CD14-positive monocyte (primary cell): ENCODE measurements around the gene PELI1. TPM values are rescaled to one million over a fixed set of nuclear protein-coding genes. Genes with fewer than 3 reads are reported as not detected.
A peak's percentile ranks its signal among the peaks of the same experiment; 100 is the strongest.

Experiments used
- DNase-seq, 3 donors: peaks; one replicate each; pipeline ENCODE4 v3.0.0-alpha.2; 2011 to 2022
- H2AFZ ChIP-seq: 2 replicates; pipeline ENCODE4 v1.6.0; 2012; ENCODE audit warnings: mild to moderate bottlenecking, low read depth, low read length, inconsistent platforms; ENCODE audit not compliant: insufficient read depth, poor library complexity, severe bottlenecking
- H3K27ac ChIP-seq, 2 donors: 1 replicate in 1 of 2; 2 replicates in 1 of 2; pipeline ENCODE4 v1.5.1; 2012 to 2013; ENCODE audit warnings: low read length in 2 of 2, control low read depth in 1 of 2, inconsistent platforms in 1 of 2, low read depth in 1 of 2, mild to moderate bottlenecking in 1 of 2
- H3K27me3 ChIP-seq, 2 donors: one replicate each; pipeline versions ENCODE4 v1.6.0 to v1.6.1; 2011 to 2013; ENCODE audit warnings: low read length in 2 of 2; ENCODE audit not compliant: control insufficient read depth in 2 of 2, insufficient read depth in 2 of 2
- H3K36me3 ChIP-seq, 2 donors: replicated peaks in 1 of 2; 1 replicate in 1 of 2; 2 replicates in 1 of 2; pipeline versions ENCODE4 v1.5.1 to v1.6.1; 2012 to 2013; ENCODE audit warnings: low read length in 2 of 2, control low read depth in 1 of 2, inconsistent platforms in 1 of 2, mild to moderate bottlenecking in 1 of 2; ENCODE audit not compliant: insufficient read depth in 2 of 2, control insufficient read depth in 1 of 2
- H3K4me1 ChIP-seq, 2 donors: 1 replicate in 1 of 2; 2 replicates in 1 of 2; pipeline versions ENCODE4 v1.5.1 to v1.6.1; 2012 to 2013; ENCODE audit warnings: low read length in 2 of 2, control low read depth in 1 of 2, inconsistent platforms in 1 of 2, mild to moderate bottlenecking in 1 of 2, moderate library complexity in 1 of 2; ENCODE audit not compliant: insufficient read depth in 2 of 2, control insufficient read depth in 1 of 2
- H3K4me2 ChIP-seq: replicated peaks from 2 replicates; pipeline ENCODE3; 2012; ENCODE audit warnings: low read length, moderate library complexity, mild to moderate bottlenecking; ENCODE audit not compliant: poor library complexity, severe bottlenecking; ENCODE audit errors: extremely low read depth
- H3K4me3 ChIP-seq, 3 experiments: fragments of 200-600 bp in 1 of 3; sonication (generic) in 1 of 3; replicated peaks in 1 of 3; 1 replicate in 2 of 3; 2 replicates in 1 of 3; pipeline ENCODE4 v1.5.1; 2011 to 2013; ENCODE audit warnings: low read length in 3 of 3, mild to moderate bottlenecking in 3 of 3, control low read depth in 2 of 3, low read depth in 2 of 3, inconsistent platforms in 1 of 3, moderate library complexity in 1 of 3
- H3K79me2 ChIP-seq: 2 replicates; pipeline ENCODE4 v1.6.0; 2012; ENCODE audit warnings: mild to moderate bottlenecking, control low read depth, inconsistent platforms, low read length, moderate library complexity; ENCODE audit not compliant: insufficient read depth
- H3K9ac ChIP-seq: 2 replicates; pipeline ENCODE4 v1.6.0; 2017; ENCODE audit warnings: low read length, mild to moderate bottlenecking; ENCODE audit not compliant: insufficient read depth, poor library complexity, severe bottlenecking
- H3K9me3 ChIP-seq, 2 donors: replicated peaks in 1 of 2; 1 replicate in 1 of 2; 2 replicates in 1 of 2; pipeline versions ENCODE4 v1.5.1 to v1.6.1; 2012 to 2013; ENCODE audit warnings: low read length in 2 of 2, control low read depth in 1 of 2; ENCODE audit not compliant: control insufficient read depth in 1 of 2, insufficient read depth in 1 of 2
- H4K20me1 ChIP-seq: 2 replicates; pipeline ENCODE4 v1.6.0; 2012; ENCODE audit warnings: mild to moderate bottlenecking, low read length, control low read depth, moderate library complexity; ENCODE audit not compliant: insufficient read depth
- H3K27ac Mint-ChIP-seq, 7 donors: one replicate each; pipeline ENCODE4 v1.8.0; 2020; ENCODE audit warnings: mild to moderate bottlenecking in 7 of 7, mixed read lengths in 7 of 7, moderate library complexity in 6 of 7, inconsistent platforms in 2 of 7
- H3K27me3 Mint-ChIP-seq, 3 donors: one replicate each; pipeline ENCODE4 v1.8.0; 2021 to 2022; ENCODE audit warnings: low read depth in 3 of 3, mild to moderate bottlenecking in 3 of 3, mixed read lengths in 3 of 3, moderate library complexity in 3 of 3, inconsistent platforms in 1 of 3
- H3K36me3 Mint-ChIP-seq, 2 donors: one replicate each; pipeline ENCODE4 v1.8.0; 2020; ENCODE audit warnings: mixed read lengths in 2 of 2, inconsistent platforms in 1 of 2, mild to moderate bottlenecking in 1 of 2
- H3K4me1 Mint-ChIP-seq: one replicate; pipeline ENCODE4 v1.8.0; 2020; ENCODE audit warnings: mild to moderate bottlenecking, mixed read lengths
- H3K4me3 Mint-ChIP-seq, 2 donors: one replicate each; pipeline ENCODE4 v1.8.0; 2020; ENCODE audit warnings: mild to moderate bottlenecking in 2 of 2, mixed read lengths in 2 of 2, moderate library complexity in 1 of 2
- H3K9me3 Mint-ChIP-seq, 7 donors: one replicate each; pipeline ENCODE4 v1.8.0; 2020 to 2022; ENCODE audit warnings: mixed read lengths in 7 of 7, mild to moderate bottlenecking in 6 of 7, moderate library complexity in 6 of 7, inconsistent platforms in 2 of 7
- WGBS: methylation state at CpG from one replicate; pipeline ENCODE4 v1.1.5; 2013; ENCODE audit warnings: missing lambda C conversion rate; ENCODE audit not compliant: insufficient coverage; 5-methylcytosine and 5-hydroxymethylcytosine counted together
- intact Hi-C, 2 donors: fragments of 100-400 bp; cut with micrococcal nuclease; formaldehyde crosslinking; loops; one replicate each; pipeline versions ENCODE4 v1.15.0 to v1.15.1; 2023
- polyA plus RNA-seq, 3 donors: library from polyadenylated mRNA; depleted of rRNA in 1 of 3; unstranded in 2 of 3; stranded (reverse) in 1 of 3; fragments of 300-500 nt in 2 of 3; fragments of >200 nt in 1 of 3; fragmentation: Illumina TruSeq in 2 of 3; gene quantifications; 1 replicate in 2 of 3; 2 replicates in 1 of 3; pipeline ENCODE4 v1.2.3, GENCODE V29; 2012 to 2021
- TF ChIP-seq, protein P1 (sequence below): fragments of 200-600 bp; IDR thresholded peaks from one replicate; pipeline ENCODE4 v1.8.0; 2022; ENCODE audit warnings: antibody characterized with exemption, mild to moderate bottlenecking

Gene PELI1
- polyA plus RNA-seq, 3 donors = 44.7 to 106 (median 53.6) TPM

DNA sequence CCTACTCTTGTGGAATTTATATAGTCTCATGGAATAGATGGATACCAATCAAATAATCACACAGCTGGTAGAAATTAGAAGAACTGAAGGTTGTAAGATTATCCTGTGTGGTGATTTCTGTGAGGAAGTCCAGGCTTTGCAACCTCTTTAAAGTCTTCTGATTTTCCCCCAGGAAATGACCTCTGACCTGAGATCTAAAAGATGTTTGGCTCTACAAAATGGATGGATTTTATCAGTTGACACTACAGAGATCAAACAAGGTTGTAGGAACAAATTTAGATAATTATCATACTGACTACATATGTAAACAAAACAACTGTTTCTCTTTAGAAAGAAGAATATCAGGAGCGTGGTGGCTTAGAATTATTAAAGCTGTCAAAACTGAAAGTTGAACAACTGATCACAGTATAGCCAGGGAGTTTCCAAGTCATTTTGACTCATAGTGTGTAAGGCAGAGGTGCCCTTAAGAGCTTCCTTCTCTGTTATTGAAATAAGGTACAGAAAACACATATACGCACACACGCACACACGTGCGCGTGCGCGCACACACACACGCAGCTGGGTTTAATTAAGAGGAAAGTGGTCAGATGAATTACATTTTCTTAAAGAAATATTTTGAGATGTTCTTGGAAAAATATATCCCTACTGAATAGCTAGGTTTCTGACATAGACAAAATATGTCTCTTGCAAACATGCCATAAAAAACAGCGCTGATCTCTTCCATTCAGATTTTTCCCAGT, 35.5 kb upstream of the PELI1 start:
- Mint-ChIP-seq H3K4me3 (no peak overlapping the region), H3K27ac (peak overlapping the region in 3 of 7 donors; percentile 16 to 62 (median 46))
- H3K9me3 ChIP-seq = no peaks in the 10 kb centered on the region

DNA sequence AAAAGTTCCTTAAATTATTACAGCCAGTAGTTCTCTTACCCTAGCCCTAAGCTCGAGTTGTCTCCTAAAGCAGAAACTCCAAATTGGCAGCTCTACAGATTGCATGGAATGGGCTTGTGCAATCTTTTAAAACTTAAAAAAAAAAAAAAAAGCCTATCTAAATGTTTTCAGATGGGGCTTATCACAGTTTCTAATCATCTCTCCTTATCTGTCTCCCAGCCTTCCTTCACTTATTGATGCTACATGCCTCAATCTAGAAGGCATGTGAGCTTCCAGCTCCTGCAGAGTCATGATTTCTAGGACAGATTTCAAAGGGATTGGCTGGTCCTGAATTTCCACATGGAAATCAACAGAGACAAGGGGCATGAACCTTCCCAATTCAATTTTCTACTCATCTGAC, 33.1 kb upstream of the PELI1 start:
- H3K36me3 ChIP-seq = no peaks in the 10 kb centered on the region
- no peaks in the 10 kb centered on the region for H3K9me3 ChIP-seq
- H3K4me1 ChIP-seq = no peaks in the 10 kb centered on the region
- H3K36me3 Mint-ChIP-seq = no peaks in the 10 kb centered on the region
- H3K27ac ChIP-seq = no peak overlapping the region
- H3K27me3 Mint-ChIP-seq = peaks cover 0 to 5% (median 5%) of the 10 kb centered on the region in 3 donors
- H3K4me3 Mint-ChIP-seq = no peak overlapping the region
- no peaks in the 10 kb centered on the region for H3K79me2 ChIP-seq
- H3K27ac Mint-ChIP-seq = no peak overlapping the region
- H4K20me1 ChIP-seq = no peaks in the 10 kb centered on the region
- peaks cover 13% of the 10 kb centered on the region for H3K4me1 Mint-ChIP-seq
- no peak overlapping the region for H3K9ac ChIP-seq
- TF ChIP-seq, protein P1, sequence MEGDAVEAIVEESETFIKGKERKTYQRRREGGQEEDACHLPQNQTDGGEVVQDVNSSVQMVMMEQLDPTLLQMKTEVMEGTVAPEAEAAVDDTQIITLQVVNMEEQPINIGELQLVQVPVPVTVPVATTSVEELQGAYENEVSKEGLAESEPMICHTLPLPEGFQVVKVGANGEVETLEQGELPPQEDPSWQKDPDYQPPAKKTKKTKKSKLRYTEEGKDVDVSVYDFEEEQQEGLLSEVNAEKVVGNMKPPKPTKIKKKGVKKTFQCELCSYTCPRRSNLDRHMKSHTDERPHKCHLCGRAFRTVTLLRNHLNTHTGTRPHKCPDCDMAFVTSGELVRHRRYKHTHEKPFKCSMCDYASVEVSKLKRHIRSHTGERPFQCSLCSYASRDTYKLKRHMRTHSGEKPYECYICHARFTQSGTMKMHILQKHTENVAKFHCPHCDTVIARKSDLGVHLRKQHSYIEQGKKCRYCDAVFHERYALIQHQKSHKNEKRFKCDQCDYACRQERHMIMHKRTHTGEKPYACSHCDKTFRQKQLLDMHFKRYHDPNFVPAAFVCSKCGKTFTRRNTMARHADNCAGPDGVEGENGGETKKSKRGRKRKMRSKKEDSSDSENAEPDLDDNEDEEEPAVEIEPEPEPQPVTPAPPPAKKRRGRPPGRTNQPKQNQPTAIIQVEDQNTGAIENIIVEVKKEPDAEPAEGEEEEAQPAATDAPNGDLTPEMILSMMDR = no peak
- no peak for DNase-seq
- no peaks in the 10 kb centered on the region for H3K27me3 ChIP-seq
- intact Hi-C loops = no loop called here
- H3K9me3 Mint-ChIP-seq = no peaks in the 10 kb centered on the region
- no peak overlapping the region for H2AFZ ChIP-seq
- WGBS = 0% methylated on average over 1 of the region's 1 CpG
- H3K4me2 ChIP-seq = no peak overlapping the region
- no peak overlapping the region for H3K4me3 ChIP-seq

More for the DNA sequence above, 35.5 kb upstream of the PELI1 start:
- Histone ChIP-seq H3K9ac (no peak overlapping the region), H2AFZ (no peak overlapping the region), H3K4me1 (no peaks in the 10 kb centered on the region), H4K20me1 (no peaks in the 10 kb centered on the region), H3K4me2 (no peak overlapping the region), H3K4me3 (no peak overlapping the region), H3K27ac (no peak overlapping the region), H3K27me3 (no peaks in the 10 kb centered on the region), H3K79me2 (no peaks in the 10 kb centered on the region), H3K36me3 (no peaks in the 10 kb centered on the region)
- H3K27me3 Mint-ChIP-seq = peaks cover 0 to 5% (median 4%) of the 10 kb centered on the region in 3 donors
- no peaks in the 10 kb centered on the region for H3K9me3 Mint-ChIP-seq
- H3K4me1 Mint-ChIP-seq = peaks cover 13% of the 10 kb centered on the region
- WGBS = no CpG with 5 or more reads among the region's 10 CpGs
- H3K36me3 Mint-ChIP-seq = no peaks in the 10 kb centered on the region
- peak in 2 of 3 donors; percentile 27 to 48 for DNase-seq
- TF ChIP-seq, protein P1 = no peak
- intact Hi-C loops = no loop called here
